Retina (tissue), 1 donor: Measurements from ENCODE around the gene SNCAIP.

ENCODE experiments used
- DNase-seq: peaks from one replicate; pipeline ENCODE4 v3.0.0-alpha.2; 2016

The SNCAIP gene

DNA sequence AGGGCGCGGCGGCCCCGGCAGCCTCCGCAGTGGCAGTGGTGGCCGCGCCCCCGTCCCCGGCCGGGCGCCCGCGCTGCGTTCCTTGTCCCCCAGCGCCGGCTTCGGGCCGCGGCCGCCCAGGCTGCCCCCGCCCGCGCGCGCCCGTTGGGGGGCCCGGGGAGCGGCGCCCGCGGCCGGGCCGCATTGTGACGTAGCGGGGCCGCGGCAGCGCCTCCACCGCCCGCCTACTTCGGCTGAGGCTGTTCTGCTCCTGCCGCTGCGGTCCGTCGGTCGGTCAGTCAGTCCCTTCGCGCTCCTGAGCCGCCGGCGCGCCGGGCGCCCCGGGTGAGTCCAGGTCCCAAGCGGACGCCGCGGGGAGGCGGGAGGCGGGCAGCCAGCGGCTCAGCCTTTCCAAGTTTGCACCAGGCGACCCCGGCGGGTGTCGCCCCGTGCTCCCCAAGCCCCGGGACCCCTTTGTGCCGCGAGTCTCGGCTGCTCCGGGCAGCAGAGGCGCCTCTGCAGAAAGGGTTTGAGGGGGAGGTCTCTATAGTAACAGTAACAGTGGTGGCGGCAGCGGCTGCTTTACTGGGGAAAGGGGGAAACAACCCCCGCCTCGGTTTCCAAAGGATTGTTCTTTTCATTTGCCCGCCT is at the start of gene SNCAIP:
Gene SNCAIP, plus strand, starts transcription at position 277 of the 630 bp plus-strand sequence. CDS start 78,898 bp downstream, outside the sequence.
- no peak for DNase-seq

GRCh38 chr5:122263352-122264030 is 48.5 kb upstream of the SNCAIP start:
- DNase-seq, result no peak

GRCh38 chr5:122264610-122265009 is 47.4 kb upstream of the SNCAIP start:
- no peak for DNase-seq

GRCh38 chr5:122267185-122267584 is 44.9 kb upstream of the SNCAIP start:
- no peak for DNase-seq

- DNase-seq, result no peak
Measured at GRCh38 chr5:122273696-122274095, 38.3 kb upstream of the SNCAIP start.

- no peak for DNase-seq
Measured at GRCh38 chr5:122283592-122283991, 28.4 kb upstream of the SNCAIP start.

- no peak for DNase-seq
Measured at GRCh38 chr5:122286541-122286940, 25.5 kb upstream of the SNCAIP start.

DNA sequence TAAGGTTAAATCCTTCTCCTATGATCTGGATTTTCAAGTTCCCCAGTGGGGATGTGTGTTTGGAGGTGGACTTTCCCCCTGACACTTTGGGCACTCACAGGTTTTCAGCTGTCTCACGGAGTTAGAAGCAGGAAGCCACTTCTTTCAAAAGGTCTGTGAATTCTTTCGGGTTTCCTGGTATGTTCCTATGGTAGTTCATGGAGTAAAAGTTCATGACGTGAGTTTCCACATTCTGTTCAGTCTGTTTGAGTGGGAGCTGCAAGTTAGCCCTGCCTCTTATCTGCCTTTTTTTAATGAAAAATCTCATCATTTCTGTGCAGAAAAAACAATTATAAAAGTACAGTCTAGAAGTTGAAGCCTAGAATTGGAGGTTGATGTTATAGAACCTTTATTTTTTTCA is 24.9 kb upstream of the SNCAIP start:
- DNase-seq, result no peak

GRCh38 chr5:122291000-122291901 is 20.8 kb upstream of the SNCAIP start:
- DNase-seq, result no peak

DNA sequence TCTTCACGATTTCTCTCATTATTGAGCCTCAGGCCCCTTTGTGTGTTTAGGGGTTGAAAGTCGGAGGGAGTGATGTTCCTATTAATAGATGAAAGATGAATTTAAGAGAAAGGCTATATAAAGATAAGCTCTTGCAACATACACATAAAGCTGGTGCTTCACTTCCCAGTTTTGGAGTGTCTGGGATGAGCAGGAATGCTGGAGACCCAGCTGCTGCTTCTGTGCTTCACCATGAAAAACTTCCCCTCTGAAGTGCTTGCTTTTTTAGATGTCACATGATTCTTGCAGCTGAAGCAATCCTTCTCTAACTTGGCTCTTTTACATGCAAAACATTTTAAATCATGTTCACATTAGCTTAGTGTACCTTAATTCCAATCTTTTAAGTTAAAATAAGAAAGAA is 19.7 kb upstream of the SNCAIP start:
- no peak for DNase-seq

- no peak for DNase-seq
Measured at GRCh38 chr5:122295138-122295537, 16.9 kb upstream of the SNCAIP start.

- DNase-seq, result no peak
Measured at GRCh38 chr5:122296871-122297270, 15.2 kb upstream of the SNCAIP start.

DNA sequence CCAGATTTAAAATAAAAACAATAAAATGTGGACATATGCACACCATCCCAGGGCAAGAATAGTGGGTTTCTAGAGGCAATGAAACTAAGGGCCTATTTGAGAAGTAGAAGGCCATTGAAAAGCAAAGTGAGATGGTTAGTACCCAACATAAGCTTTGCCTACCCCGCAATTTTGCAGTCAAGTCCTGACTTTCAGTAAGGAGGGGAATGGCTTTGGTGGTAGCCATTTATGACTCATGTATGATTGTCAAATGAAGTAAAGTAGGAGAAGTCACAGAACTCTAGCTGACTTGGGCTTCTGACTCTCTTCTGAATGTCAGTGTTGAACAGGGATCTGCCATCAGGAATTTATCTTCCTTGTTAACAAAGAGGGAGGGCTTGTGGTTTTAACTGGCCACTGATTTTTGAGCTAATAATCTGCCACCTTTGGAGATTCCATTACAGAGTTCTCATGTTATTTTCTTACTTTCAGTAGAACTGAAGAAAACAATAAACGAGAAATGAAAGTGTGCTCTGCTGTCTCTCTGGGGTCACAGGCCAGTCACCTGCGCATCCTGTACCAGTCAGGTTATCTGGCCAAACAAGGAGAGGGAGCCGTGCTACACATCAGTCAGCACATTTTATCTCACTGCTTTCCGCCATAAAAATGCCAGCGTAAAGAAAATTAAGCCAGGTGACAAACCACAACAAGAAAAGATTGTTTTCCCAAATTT is 14.3 kb upstream of the SNCAIP start:
- no peak for DNase-seq

DNA sequence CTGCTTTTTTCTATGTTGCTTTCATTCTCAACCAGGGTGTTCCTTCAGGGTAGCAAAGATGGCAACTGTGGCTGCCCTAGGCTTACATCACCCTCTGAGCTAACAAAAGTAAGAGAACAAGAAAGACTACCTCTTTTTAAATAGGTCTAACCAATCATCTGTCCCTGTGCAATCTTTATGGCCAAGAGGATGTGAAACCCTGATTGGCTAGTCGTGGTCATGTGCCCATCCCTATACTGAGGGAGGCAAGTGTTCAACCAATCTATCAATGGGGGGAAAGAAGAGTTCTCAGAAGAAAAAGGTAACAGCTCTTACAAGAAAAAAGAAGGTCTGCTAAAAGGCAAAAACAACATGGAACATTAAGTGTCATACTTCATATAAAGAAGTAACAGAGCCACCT is 11.7 kb upstream of the SNCAIP start:
- DNase-seq, result no peak

- no peak for DNase-seq
Measured at GRCh38 chr5:122301016-122301415, 11.0 kb upstream of the SNCAIP start.

- no peak for DNase-seq
Measured at GRCh38 chr5:122304471-122305215, 7.4 kb upstream of the SNCAIP start.

- DNase-seq, result no peak
Measured at GRCh38 chr5:122306461-122306860, 5.6 kb upstream of the SNCAIP start.

GRCh38 chr5:122310889-122311288 is 1.1 kb upstream of the SNCAIP start:
- peak; percentile 27 for DNase-seq

GRCh38 chr5:122311497-122311960 is 508 bp upstream of the SNCAIP start:
- DNase-seq, result peak; percentile 63

DNA sequence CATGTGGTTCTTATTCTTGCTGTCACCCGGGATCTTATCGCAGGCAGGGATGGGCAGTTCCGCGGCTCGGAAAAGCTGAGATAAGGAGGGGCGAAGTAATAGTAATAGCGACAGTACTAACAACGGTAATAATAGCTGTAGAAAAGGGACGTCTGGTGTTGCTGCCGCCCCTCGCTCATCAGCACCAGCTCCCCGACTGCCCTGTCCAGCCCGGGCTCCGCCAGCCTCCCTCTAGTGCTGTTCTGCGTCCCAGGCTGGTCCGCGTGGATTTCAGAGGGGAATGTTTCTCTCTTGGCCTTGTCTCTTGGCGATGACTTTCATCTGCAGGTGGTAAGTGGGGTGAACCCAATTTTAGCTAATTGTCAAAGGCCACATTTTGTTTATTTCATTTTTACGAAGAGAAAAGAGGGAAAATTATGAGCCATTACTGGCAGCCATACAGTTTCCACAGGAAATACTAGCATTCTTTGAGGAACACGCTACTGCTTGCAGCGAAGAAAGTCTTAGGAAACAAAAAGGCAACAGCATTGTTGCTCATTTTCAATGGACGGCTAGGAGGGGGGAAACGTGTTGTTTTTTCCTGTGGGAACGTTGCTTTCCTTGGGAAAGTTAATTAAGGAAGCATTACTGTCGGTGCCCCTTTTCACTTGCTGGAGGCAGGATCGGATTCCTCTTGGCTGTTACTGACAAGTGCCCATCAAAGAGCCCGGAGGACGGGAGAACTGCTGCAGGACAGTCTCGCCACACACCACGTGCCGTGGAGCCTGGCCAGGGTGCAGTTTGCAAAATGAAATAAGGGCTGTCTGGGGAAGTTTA is 762 bp downstream of the SNCAIP start:
- peak; percentile 90 for DNase-seq

DNA sequence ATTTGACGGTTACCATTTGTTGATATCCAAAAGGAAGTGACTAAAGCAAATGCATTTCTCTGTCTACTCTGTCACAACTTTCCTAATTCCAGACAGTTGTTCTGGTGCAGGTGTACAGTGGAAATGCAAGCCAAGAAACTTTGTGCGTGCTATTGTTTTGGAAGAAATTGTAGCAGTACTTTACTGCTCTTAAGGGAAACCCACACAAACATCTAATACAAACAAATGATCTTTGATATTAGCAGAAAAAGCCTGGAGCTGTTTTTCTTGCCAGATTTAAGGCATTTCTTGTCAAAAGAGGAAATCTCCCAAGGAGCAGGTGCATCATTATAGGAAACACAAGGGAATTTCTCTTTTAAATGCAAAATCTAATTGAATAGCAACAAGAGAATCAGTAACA is 2.0 kb downstream of the SNCAIP start:
- DNase-seq, result no peak
